Measurements from ENCODE around the gene SLC25A30.
"Not testable (repeated sequence)": the region's sequence is repeated elsewhere in the genome, so short reads cannot be mapped to it uniquely, and the experiment has no call there.

Gene SLC25A30

DNA sequence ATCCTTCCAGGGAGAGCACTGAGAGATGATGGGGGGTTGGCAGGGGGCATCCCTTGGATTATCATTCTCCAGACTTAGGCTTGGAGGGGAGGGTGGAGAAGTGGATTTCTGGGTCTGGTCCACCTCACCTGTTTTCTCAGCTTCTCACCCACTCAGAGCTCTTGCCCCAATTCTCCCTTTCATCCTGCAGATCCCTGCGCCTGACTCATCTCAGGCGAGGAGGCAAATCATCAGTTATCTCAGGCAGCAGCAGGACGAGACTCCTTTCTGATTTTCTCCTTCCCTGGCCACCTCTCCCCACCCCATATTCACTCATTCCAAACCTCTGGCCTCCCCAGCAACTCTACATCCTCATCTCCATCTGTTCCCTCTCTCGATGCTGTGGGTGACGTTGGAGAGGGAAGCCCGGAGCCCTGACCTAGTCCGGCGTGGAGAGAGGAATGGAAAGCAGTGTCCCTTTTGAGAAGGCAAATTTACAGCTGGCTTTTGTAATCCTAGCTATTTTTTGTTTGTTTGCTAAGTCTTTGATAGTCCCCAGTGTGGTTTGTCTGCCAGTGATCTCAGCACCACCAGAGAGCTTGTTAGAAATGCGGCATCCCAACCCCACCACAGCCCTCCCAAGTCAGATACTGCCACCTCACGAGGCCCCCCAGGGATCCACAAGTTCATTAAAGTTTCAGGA lies 53.2 kb downstream of the SLC25A30 start:
- no peak for DNase-seq

GRCh38 chr13:45362939-45363338 lies 55.2 kb downstream of the SLC25A30 start:
- peak; percentile 12 for DNase-seq

DNA sequence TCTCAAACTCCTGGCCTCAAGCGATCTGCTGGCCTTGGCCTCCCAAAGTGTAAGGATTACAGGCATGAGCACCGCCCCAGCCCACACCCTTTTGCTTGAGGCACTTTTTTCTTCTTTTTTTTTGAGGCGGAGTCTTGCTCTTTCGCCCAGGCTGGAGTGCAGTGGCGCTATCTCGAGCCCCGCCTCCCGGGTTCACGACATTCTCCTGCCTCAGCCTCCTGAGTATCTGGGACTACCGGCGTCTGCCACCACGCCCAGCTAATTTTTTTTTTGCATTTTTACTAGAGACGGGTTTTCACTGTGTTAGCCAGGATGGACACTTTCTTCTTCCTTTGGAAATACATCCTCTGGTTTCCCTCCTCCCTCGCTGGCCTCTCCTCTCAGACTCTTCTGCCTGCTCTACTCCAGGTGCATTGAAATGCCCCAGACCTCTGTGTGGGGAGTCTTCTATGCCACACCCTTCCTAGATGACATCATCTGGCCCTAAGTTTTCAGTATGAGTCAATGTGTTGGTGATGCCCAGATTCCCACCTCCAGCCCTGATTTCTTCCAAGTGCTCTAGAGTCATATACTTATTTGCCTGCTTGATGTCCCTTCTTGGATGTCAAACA lies 56.5 kb downstream of the SLC25A30 start:
- DNase-seq = no peak

- no peak for DNase-seq
Measured at GRCh38 chr13:45356966-45357672, 61.1 kb downstream of the SLC25A30 start.

- no peak for DNase-seq
Measured at GRCh38 chr13:45353895-45354294, 64.3 kb downstream of the SLC25A30 start.

DNA sequence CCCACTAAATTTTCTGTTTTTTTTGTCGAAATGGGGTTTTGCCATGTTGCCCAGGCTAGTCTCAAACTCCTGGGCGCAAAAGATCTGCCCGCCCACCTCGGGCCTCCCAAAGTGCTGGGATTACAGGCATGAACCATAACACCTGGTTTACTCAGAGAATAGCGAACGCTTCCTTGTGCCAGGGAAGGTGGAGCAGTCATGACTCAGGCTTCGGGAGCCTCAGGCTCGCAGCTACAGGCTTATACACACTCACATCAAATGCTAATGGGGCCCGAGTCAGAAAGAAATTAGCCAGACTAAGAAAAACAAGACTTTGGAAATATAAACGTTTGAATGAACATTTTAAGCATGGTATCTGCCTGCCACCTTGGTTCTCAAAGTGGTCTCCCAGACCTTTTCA lies 66.1 kb downstream of the SLC25A30 start:
- no peak for DNase-seq

DNA sequence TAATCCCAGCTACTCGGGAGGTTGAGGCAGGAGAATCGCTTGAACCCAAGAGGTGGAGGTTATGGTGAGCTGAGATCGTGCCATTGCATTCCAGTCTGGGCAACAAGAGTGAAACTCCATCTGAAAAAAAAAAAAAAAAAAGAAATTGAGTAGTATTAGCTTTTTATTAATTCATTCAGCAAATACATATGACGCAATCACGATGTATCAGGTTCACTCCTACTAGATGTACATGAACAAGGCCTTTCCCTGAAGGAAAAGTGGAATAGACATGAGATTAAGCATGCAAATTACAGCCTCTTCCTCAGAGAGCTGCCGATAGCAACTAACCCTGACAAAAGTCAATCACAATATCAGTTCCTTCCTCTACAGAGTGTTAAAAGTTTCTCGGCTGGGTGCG lies 68.0 kb downstream of the SLC25A30 start:
- DNase-seq = no peak

- no peak for DNase-seq
Measured at GRCh38 chr13:45349438-45349837, 68.7 kb downstream of the SLC25A30 start.

DNA sequence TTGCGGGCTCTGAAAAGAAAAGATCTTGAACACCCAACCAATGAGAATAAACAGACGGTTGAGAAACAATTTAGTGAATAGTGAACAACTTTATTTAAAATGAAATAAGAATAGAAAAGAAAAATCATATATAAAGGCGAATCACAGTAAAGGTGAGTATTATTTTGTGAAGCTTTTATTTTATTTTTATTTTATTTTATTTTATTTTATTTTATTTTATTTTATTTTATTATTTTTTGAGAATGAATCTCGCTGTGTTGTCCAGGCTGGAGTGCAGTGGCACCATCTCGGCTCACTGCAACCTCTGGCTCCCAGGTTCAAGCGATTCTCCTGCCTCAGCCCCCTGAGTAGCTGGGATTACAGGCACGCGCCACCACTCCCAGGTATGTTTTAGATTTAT lies 74.1 kb downstream of the SLC25A30 start:
- not testable (repeated sequence) for DNase-seq

All from NK-92 treated with Interleukin-12 subunit alpha and Interleukin-12 subunit beta, amount 100 ng/mL, for 24 hours (cell line).